ENCODE measurements around the gene ATG13. TPM values are rescaled to one million over a fixed set of nuclear protein-coding genes. Genes with fewer than 3 reads are reported as not detected.

The ATG13 gene
- total RNA-seq = 10 to 100 TPM; 36.8 to 76.8 TPM

DNA sequence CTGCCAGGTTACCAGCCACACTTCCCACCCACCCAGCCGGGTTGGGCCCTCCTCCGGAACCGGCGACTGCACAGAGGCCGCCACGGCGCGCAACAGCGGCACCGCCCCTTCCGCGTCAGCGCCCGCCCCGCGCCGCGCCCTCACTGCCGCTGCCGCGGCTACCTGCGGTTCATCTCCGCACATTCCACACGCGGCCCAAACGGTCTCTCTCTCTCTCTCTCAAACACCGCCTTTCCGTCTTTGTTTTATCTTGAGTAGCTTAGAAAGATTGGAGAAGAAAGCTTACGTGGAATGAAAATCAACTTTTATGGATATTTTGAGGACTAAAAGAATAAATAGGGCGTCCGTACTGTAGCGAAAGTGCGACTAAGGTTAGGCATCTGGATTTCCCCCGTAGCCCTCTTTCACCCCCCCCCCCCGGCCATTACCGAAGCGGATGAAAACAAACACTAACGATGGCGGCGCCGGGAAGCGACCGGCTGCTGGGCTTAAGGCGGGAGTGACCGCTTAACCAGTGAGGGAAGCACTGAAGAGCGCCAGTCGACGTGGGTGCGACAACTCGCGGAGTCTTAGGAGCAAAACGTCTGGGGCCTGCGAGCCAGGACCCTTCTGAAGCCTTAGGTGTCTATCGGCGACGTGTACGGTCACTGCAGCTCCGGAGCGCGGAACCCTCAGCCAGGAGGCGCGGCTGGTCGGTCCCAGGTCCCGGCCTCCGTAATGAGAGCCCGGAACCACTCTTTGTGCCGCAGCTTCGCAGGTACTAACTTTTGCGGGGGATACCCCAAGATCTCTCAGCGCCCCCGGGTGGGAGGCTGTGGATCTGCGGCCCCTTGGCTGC, at the start of gene ATG13, which contains the start of gene HARBI1:
ATG13 (plus strand) TSS at position 420 of the 838 bp plus-strand sequence. CDS start 26,739 bp downstream, outside the sequence.
HARBI1 (minus strand) TSS at position 94 of the 838 bp plus-strand sequence. CDS start 990 bp downstream, outside the sequence.
- 0 to 1% methylated on average over 38 to 72 of the region's 72 CpGs for WGBS, 2 donors
- DNase-seq (peak; percentile 91 to 94 (median 92)), ATAC-seq (peak; percentile 97)
- peak within 1 kb of the TSS; percentile 95 to 99 for H3K4me3 ChIP-seq
- TF ChIP-seq, protein P1, sequence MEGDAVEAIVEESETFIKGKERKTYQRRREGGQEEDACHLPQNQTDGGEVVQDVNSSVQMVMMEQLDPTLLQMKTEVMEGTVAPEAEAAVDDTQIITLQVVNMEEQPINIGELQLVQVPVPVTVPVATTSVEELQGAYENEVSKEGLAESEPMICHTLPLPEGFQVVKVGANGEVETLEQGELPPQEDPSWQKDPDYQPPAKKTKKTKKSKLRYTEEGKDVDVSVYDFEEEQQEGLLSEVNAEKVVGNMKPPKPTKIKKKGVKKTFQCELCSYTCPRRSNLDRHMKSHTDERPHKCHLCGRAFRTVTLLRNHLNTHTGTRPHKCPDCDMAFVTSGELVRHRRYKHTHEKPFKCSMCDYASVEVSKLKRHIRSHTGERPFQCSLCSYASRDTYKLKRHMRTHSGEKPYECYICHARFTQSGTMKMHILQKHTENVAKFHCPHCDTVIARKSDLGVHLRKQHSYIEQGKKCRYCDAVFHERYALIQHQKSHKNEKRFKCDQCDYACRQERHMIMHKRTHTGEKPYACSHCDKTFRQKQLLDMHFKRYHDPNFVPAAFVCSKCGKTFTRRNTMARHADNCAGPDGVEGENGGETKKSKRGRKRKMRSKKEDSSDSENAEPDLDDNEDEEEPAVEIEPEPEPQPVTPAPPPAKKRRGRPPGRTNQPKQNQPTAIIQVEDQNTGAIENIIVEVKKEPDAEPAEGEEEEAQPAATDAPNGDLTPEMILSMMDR (IDR thresholded peaks at IDR 0.05) = peak; percentile 54 to 82 (median 74)
- peak; percentile 0 to 73 (median 47) for TF ChIP-seq POLR2A (IDR thresholded peaks at IDR 0.05)
- H3K27ac ChIP-seq = peak within 1 kb of the TSS; percentile 90 to 100 (median 97)
- no peaks in the 10 kb centered on the region for H3K36me3 ChIP-seq (replicated peaks in 1 of 2; ENCODE audit: insufficient read depth in 1 of 2, low read depth in 2 of 2)
- H3K9me3 ChIP-seq = no peaks in the 10 kb centered on the region
- H3K27me3 ChIP-seq = no peaks in the 10 kb centered on the region
- peaks cover 35% of the 10 kb centered on the region for H3K4me1 ChIP-seq
- intact Hi-C loops (cut with DNase I) = no loop called here

DNA sequence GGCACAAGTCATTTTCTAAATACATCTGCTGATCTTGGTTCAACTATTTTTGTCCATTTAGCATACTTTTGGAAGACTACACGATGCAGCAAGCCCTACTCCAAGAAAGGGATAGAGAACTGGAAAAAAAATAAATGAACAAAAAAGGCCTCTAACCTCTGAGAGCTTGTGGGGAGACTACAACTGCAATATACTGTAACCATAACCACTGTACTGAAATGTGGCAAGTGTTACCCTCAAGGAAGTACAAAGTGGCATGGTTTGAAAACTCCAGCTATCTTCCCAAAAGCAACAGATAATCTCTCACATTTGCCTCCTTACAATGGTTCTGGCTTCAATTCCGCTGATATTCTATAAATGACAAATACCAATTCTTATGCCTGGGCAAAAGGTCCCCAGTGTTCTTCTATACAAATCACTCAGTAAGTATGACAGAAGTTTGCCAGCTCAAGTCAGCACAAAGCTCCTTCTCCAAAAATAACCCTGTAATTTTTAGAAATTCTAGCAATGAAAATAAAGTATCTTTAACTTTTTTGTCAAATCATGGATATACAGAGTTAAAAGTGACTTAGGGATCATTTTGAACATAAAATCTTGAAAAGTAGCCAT, 46.5 kb upstream of the ATG13 start:
- DNase-seq (no peak), ATAC-seq (no peak)
- Histone ChIP-seq H3K4me1 (peaks cover 5% of the 10 kb centered on the region), H3K36me3 (replicated peaks in 1 of 2; ENCODE audit: insufficient read depth in 1 of 2, low read depth in 2 of 2) (no peaks in the 10 kb centered on the region), H3K27me3 (no peaks in the 10 kb centered on the region), H3K9me3 (no peaks in the 10 kb centered on the region), H3K4me3 (no peak overlapping the region), H3K27ac (no peak overlapping the region)
- no peak for TF ChIP-seq POLR2A (IDR thresholded peaks at IDR 0.05)
- TF ChIP-seq, protein P1 (IDR thresholded peaks at IDR 0.05) = no peak
- WGBS, 2 donors = 77 to 78% methylated on average over 2 of the region's 2 CpGs
- intact Hi-C loops (cut with DNase I) = no loop called here

DNA sequence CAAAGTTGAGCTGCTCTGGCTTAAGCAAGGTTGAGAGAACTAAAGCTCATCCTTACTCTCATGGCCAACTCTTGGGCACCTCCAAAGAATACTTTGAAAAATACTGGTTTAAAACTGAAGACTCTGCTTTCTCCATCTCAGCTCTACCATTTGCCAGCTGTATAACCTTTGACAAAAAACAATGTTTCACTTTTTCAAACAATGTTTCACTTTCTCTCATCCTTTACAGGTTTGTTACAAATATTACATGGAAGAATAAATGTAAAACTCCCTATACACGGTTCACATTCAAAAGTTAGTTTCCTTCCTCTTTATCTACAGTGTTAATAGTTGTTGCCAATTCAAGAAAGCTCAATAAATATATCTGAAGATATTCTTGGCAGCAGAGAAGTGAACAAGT, 42.7 kb upstream of the ATG13 start:
- DNase-seq = no peak
- no peak for ATAC-seq
- WGBS, 2 donors = 0 to 10% methylated on average over 1 of the region's 1 CpG
- H3K9me3 ChIP-seq = no peaks in the 10 kb centered on the region
- H3K27me3 ChIP-seq = no peaks in the 10 kb centered on the region
- H3K4me3 ChIP-seq = no peak overlapping the region
- H3K4me1 ChIP-seq = peaks cover 5% of the 10 kb centered on the region
- TF ChIP-seq, protein P1 (IDR thresholded peaks at IDR 0.05) = no peak
- TF ChIP-seq POLR2A (IDR thresholded peaks at IDR 0.05) = no peak
- H3K27ac ChIP-seq = no peak overlapping the region
- intact Hi-C loops (cut with DNase I) = no loop called here
- no peaks in the 10 kb centered on the region for H3K36me3 ChIP-seq (replicated peaks in 1 of 2; ENCODE audit: insufficient read depth in 1 of 2, low read depth in 2 of 2)

DNA sequence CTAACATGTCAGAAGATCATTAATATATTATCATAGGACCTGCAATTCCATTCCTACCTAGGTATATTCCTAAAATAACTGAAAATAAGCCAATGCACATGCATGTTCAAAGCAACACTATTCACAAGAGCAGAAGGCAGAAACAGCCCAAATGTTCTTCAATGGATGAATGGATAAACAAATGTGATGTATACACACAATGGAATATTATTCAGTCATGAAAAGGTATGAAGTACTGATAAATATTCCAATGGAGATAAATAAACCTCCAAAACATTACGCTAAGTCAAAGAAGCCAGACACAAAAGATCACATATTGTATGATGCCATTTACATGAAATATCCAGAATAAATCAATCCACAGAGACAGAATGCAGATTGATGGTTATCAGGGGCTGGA, 40.3 kb upstream of the ATG13 start:
- H3K27me3 ChIP-seq = no peaks in the 10 kb centered on the region
- no peak for TF ChIP-seq POLR2A (IDR thresholded peaks at IDR 0.05)
- TF ChIP-seq, protein P1 (IDR thresholded peaks at IDR 0.05) = no peak
- no peaks in the 10 kb centered on the region for H3K9me3 ChIP-seq
- no peak overlapping the region for H3K27ac ChIP-seq
- H3K36me3 ChIP-seq (replicated peaks in 1 of 2; ENCODE audit: insufficient read depth in 1 of 2, low read depth in 2 of 2) = no peaks in the 10 kb centered on the region
- H3K4me3 ChIP-seq = no peak overlapping the region
- no peak for DNase-seq
- H3K4me1 ChIP-seq = no peaks in the 10 kb centered on the region
- ATAC-seq = no peak
- WGBS, 2 donors = 90 to 100% methylated on average over 1 of the region's 1 CpG
- intact Hi-C loops (cut with DNase I) = no loop called here
